ENCODE results near the gene PTGES3. TPM values are rescaled to one million over a fixed set of nuclear protein-coding genes. Genes with fewer than 3 reads are reported as not detected.

PTGES3 gene
- total RNA-seq, 1 donor from 2014 or later = 132 TPM

DNA sequence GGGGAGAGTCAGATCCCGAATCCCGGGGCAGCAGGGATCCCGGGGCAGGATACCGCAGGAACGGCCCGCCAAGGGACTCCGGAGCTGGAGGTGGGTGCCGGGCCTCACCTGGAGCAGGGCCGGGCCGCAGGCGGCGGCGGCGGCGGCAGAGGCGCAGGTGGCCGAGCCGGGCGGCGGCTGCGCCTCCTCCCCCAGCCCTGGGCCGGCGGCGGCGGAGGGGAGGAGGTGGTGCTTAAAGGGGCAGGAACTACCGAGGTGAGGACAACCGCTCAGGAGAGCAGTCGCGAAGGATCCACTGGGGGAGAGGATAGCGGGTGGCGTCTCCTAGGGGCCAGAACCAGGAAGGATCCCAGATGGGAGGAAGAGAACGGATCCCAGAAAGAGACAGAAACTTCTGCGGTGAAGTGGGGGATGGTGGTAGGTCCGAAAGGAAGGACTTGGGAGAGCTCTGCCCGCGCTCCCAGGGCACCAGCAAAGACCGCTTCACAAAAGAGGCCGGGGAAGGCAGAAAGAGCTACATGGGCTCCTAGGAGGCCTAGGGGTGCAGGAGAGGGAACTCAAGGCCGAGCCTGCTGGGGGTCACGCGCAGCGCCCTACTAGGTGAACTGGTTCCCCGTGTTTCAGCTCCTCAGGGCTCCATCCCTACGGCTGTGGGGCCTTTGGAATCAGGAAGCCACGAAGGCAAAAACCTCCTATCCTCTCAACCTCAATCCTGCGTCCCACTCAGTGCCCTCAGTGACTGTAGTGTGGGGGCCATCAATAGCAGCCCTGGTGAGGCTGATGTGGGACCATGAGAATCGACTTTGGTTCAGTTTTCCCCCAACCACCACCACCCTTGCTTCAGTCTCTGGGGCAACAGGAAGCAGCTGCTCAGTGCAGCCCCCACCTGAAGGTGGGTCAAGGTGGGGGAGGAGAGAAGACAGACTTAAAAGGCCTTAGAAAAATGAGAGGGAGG lies 53.0 kb downstream of the PTGES3 start:
- ATAC-seq (peak; percentile 23), DNase-seq (ENCODE audit: missing footprints) (peak; percentile 83)
- intact Hi-C loops (cut with DNase I) = loop anchor here (5.0 kb wide), 1 partner anchor 43 kb away; no protein-coding TSS in a partner anchor

DNA sequence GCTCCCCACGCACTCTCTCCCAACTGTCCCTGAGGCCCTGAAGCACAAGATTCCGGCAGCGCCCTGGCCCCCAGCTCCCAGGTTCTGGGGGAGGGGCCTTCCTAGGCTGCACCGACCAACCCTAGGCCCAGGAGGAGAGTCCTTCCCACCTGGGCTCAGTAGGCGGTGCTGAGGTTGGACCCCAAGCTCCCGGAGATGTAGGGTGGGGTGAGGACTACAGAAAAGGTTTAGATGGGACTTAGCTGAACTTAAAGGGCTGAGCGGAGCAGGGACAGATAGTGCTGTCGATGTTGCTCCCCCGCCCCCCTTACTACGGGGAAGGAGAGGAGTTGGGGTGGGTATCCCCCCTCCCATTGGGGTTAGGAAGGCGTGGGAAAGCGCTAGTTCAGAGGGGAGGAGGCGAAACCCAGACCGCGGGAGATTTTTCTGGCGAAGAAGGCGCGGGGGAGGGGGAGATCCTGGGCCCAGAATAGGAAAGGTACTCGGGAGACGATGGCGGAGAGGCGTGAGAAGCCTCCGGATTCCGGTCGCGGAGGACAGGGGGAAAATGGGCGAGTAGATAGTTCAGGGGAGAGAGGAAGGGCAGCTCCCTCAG lies 53.7 kb downstream of the PTGES3 start:
- intact Hi-C loops (cut with DNase I) = loop anchor here (5.0 kb wide), 1 partner anchor 42 kb away; no protein-coding TSS in a partner anchor
- ATAC-seq (no peak), DNase-seq (ENCODE audit: missing footprints) (no peak)

DNA sequence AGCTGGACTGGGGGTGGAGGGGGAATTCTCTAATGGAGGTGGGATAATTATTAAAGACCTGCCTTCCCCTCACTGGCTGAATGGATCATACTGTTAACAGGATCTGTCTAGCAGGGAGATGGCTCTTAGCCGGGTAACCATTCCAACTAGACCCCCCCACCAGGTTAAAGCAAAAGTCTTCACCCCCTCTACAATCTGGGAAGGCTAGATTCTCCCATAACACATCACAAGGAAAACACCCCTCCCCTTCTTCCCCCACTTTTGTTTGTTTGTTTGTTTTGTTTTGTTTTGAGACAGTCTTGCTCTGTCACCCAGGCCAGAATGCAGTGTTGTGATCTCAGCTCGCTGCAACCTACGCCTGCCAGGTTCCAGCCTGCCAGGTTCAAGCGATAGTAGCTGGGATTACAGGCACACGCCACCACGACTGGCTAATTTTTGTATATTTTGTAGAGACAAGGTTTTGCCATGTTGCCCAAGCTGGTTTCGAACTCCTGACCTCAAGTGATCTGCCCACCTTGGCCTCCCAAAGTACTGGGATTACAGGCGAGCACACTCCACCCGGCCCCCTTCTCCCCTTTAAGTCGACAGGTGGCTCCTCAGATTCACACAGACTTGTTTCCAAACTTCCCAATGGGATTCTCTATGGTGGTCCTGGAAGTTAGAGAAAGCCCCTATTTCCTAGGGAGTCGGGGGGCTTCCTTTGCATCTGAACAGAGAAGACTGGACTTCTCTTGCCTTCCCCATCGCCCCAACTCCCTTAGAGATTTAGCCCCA lies 54.4 kb downstream of the PTGES3 start:
- intact Hi-C loops (cut with DNase I) = loop anchor here (5.0 kb wide), 1 partner anchor 41 kb away; no protein-coding TSS in a partner anchor
- no peak for DNase-seq (ENCODE audit: missing footprints)
- ATAC-seq = no peak

DNA sequence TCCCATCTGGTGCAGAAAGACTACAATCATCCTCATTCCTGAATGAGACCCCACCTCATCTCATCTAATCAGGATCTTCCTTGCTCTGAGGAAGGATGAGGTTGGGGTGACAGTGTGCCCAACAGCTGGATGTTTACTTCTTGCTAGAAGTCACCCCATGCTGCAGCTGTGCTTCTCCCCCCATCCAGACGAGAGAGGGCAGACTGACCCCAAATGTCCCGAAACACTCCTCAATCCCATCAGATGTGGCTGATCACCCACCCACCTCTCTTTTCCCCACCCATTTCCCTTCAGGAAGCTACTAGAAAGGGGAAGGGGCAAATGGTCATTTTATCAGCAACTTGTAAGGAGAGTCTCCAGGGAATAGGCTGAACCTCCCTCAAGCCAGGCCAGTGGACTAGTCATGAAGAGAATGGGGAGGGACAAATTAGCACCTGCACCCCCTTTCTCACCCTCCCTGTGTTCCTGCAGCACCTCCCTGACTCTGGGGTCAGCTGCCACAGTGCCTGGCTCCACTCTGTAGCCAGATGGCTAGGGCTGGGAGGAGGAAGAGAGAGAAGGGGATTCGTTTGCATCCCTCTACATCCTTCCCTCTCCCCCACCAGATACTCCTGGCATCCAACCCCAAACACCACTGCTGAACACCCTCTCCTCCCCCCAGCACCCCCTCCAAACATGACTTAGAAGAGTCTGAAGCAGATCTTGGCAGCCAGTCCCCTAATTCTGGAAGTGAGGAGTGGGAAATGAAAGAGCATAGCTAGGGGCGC lies 55.2 kb downstream of the PTGES3 start:
- no peak for ATAC-seq
- no peak for DNase-seq (ENCODE audit: missing footprints)
- intact Hi-C loops (cut with DNase I) = loop anchor here (5.0 kb wide), 1 partner anchor 41 kb away; no protein-coding TSS in a partner anchor

DNA sequence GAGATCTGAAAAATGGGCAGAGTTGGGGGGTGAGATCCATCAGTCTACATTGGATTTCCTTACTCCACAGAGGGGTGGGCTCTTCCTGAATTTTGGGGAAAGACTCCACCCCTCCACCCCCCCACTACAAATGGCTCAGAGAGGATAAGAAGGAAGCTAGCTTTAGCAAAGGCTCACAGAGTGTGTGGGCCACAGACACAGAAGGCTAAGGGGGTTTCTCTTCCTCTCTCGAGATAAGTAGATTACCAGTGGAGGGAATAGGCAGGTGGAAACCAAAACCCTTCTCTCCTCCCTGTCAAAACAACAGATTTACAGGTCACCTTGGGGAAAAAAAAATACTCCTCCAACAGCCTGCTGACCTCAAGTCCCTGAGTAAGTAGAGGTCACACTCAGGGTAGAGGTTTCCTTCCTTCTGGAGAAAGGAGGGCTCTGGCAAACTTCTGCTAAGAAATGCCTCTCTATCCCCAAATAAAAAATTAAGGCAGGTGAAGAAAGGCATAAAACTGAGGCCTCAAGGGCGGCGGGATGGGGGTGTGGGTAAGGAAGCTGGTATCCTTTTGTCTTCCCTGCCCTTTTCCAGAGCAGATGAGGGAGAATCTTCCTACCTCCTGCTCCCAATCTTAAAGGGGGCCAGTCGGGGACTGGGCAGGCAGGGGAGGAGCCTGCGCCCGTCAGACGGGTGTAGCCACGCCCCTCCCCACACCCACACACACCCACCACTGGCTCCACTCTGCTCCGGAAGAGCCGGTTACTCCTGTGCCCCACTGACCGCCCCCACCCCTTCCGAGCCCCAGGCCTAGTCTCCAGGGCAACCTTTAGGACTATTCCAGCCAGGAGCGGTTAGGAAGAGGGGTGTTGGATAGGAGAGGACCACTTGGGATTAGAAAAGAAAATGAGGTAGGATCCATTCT lies 56.0 kb downstream of the PTGES3 start:
- ATAC-seq = peak; percentile 23
- intact Hi-C loops (cut with DNase I) = loop anchor here (5.0 kb wide), 1 partner anchor 40 kb away; no protein-coding TSS in a partner anchor
- peak; percentile 83 for DNase-seq (ENCODE audit: missing footprints)

DNA sequence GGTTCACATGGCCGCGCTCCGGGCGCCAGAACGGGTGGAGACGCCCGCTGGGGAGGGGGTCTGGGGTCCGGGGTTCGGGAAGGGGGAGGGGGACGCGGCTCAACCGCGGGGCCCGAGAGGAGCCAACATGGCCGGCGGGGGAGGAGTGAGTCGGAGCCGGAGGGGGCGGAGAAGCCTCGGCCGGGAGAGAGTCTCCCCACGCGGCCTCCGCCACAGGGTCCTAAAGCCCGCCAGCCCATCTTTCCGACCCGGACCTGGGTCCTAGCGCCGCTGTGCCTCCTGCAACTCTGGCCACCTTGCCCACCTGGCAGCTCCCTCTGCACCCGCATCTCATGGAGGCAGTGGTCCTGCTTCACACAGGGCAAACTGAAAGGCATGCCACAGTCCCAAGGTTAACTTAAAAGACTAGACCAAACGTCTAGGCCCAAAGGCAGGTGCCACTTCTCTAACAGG lies 57.9 kb downstream of the PTGES3 start, which contains the start of gene BAZ2A:
Gene BAZ2A (minus strand): TSS at position 147 of the 453 bp plus-strand sequence. CDS start 12,796 bp downstream, outside the sequence.
- intact Hi-C loops (cut with DNase I) = loop anchor here (5.0 kb wide), 1 partner anchor 38 kb away; no protein-coding TSS in a partner anchor
- ATAC-seq = peak; percentile 90
- peak; percentile 95 for DNase-seq (ENCODE audit: missing footprints)

DNA sequence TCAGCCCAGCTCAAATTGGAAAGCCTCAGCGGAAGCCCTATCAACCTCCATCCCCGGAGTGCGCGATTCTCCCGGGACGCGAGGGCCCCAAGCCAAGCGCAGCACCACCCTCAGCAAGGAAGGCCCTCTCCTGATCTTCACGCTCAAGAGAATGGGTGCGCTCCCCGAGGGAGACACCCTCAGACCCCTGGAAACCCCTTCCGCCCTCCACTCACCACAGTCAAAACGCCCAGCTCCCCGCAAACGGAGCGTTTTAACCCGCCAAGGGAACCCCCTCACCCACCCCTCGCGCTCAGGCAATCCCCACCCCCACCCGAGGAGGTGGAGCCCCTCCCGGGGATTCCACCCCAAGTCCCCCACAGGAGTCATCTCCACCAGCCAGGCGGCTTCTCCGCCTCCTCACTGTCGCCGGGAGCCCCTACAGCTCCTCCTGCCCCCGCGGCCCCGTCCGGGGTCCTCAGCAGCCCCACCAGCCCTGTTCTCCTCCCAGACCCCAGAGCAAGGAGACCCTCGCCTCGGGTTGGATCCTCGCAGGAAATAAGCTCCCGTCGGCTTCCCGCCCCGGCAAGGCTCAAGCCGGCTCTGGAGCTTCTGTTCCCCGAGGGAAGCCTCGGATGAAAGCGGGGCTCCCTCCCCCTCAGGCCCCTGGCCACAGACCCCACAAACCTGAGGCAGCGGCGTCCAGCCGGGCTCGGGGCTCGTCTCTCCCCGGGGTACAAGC lies 58.5 kb downstream of the PTGES3 start:
- intact Hi-C loops (cut with DNase I) = loop anchor here (5.0 kb wide), 1 partner anchor 37 kb away; no protein-coding TSS in a partner anchor
- DNase-seq (ENCODE audit: missing footprints) (peak; percentile 72), ATAC-seq (peak; percentile 38)

DNA sequence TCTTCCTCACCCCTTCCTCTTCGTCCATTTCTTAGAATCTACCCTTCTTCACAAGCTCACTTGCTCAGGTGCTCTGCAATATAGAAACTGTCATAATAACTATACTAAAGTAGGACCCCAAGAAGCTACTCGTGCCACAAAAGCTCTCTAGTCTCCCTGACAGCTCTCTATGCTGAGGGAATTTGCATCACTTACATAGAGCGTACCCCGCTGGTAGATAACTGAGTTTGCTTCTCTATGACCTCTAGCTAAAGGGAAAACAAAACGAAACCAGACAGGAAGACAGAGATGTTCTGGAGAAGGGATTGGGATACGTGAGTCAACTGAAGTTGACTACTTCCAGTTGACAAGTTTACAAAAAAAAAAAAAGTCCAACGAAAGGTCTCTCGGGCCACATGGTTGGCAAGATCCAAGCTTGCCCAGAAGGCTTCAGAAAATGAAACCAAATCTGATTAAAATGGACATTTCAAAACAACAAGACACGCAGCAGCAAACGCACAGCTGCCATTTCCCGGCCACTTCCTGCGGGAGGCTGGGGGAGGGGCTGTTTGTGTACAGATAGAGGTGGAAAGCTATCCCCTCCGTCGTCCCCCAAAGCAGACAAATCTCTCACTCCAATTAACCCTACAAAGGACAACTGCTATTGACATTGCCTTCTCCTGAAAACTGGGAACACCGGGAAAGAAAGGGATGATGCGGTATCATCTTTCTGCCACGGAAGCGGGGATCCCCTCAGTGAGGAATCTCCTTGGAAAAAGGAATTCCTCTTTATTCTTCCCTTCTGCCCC lies 59.2 kb downstream of the PTGES3 start:
- intact Hi-C loops (cut with DNase I) = no loop called here

DNA sequence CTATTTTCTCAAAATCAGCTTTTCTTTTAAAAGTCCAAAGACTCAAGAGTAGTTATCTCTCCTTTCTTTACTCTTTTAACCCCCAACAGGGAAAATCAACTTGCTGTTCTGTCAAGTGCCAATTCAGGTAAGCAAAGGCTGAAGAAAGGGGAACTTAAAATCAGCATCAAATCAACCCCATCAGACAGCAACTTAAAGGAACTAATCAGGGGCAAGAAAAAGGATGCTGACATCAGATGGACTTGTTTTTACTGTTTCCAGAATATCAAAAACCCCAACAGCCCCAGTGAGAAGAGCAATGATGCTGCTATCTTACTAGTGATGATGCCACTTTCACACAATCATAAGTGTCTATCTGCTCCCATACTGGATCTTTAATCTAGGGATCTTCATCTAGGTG lies 61.4 kb downstream of the PTGES3 start:
- intact Hi-C loops (cut with DNase I) = no loop called here
- ATAC-seq (no peak), DNase-seq (ENCODE audit: missing footprints) (no peak)

More for the DNA sequence above, 59.2 kb downstream of the PTGES3 start:
- peak; percentile 18 for ATAC-seq
- DNase-seq (ENCODE audit: missing footprints) = peak; percentile 89

DNA sequence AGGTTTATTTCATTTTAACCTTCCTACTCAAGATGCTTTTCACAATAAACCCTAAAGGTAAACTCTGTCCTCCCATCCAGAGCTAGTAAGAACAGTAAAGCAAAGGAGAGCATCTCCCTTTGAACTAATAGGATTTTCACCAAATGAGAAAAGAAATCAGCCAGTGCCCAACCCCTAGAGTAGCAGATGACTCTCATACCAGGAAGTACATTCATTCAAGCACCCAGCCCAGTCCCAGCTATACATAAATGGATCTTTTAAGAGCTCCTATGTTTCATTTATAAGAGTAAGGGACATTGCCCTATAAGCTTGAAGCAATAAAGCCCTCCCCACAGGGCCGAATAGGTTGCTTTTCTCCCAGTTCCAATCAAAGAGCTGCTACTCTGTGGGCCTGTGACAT lies 65.5 kb downstream of the PTGES3 start:
- intact Hi-C loops (cut with DNase I) = no loop called here
- DNase-seq (ENCODE audit: missing footprints) (no peak), ATAC-seq (no peak)

DNA sequence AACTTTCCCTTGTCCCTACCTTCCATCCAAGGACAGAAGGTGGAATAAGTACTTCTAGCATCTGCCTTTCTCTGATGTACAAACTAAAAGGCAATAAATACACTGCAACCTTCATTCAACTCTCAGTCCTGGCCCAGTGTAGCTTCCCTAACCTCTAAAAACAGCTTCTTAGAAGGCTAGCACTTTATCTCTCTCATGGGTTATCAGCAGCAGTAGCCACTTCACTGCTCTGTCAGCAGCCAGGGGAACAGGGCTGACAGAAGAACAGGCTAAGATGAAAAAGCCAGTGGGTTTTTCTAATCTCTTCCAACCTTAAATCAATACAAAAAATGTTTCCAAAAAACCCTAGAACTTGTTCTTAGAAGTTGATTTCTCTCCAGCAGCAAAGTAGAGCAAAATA lies 71.2 kb downstream of the PTGES3 start:
- DNase-seq (ENCODE audit: missing footprints) = no peak
- ATAC-seq = peak; percentile 76
- intact Hi-C loops (cut with DNase I) = no loop called here

DNA sequence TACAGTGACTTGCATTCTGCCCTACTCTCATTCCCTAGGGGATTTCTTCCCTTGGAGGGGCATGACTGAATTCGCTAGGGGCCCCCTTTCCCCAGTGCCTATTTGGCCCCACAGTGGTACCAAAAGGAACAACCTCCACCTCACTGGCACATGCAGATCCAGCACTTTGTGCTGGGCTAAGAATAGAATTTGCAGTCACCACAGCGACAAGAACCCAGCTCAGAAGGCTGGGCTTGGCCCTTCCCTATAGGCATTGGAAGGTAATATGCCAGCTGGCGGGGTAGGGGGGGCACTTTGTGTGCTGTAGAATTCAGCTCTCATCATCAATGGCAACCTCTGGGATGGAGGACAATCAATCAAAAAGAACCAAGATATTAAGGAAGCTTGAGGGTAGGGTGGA lies 71.8 kb downstream of the PTGES3 start:
- DNase-seq (ENCODE audit: missing footprints) = no peak
- ATAC-seq = peak; percentile 87
- intact Hi-C loops (cut with DNase I) = no loop called here

DNA sequence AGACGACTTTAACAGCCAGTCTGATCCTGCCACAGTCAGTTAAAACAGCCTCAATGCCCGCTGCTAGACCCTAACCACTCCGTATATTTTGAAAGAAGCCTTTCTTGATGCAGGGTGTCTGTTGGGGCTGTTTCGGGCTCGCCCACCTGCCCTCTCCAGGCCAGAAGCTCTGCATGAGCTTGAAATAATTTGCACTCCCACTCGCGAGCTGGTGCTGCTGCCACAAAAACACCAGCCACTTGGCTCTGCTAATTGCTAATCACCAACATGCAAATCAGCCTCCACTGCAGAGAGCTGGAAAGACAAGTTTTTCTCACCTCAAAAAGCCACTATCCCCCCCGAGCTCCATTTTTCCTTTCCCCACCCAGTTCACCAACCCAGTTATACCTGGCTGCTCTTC lies 73.5 kb downstream of the PTGES3 start:
- ATAC-seq (no peak), DNase-seq (ENCODE audit: missing footprints) (no peak)
- intact Hi-C loops (cut with DNase I) = no loop called here
